Epithelial cell of proximal tubule (primary cell): ENCODE measurements around the gene ST7. TPM values are rescaled to one million over a fixed set of nuclear protein-coding genes. Genes with fewer than 3 reads are reported as not detected.

Experiments used
- DNase-seq: peaks from one replicate; pipeline ENCODE4 v3.0.0-alpha.2; 2011; ENCODE audit warnings: low read depth
- H3K4me3 ChIP-seq: 2 replicates; pipeline ENCODE4 v1.5.1; 2011; ENCODE audit warnings: low read depth, mild to moderate bottlenecking, low read length
- CTCF ChIP-seq: conservative IDR thresholded peaks from 2 replicates; pipeline ENCODE4 v1.5.1; 2012; ENCODE audit warnings: low read depth, mild to moderate bottlenecking, low read length
- total RNA-seq: library from RNA; depleted of rRNA; stranded (reverse); fragments of >200 nt; gene quantifications from 2 replicates; pipeline ENCODE4 v1.2.3, GENCODE V29; 2015

ST7 gene
- total RNA-seq, 1 donor from 2014 or later: 19.4 TPM

GRCh38 chr7:117155694-117156093 is 202.4 kb downstream of the ST7 start:
- H3K4me3 ChIP-seq: no peak overlapping the region
- no peak for TF ChIP-seq CTCF
- no peak for DNase-seq

GRCh38 chr7:117157241-117158209 is 204.2 kb downstream of the ST7 start:
- H3K4me3 ChIP-seq: no peak overlapping the region
- no peak for DNase-seq
- peak; percentile 47 for TF ChIP-seq CTCF

GRCh38 chr7:117158941-117159697 is 205.8 kb downstream of the ST7 start:
- TF ChIP-seq CTCF: no peak
- no peak for DNase-seq
- no peak overlapping the region for H3K4me3 ChIP-seq

GRCh38 chr7:117163101-117163500 is 209.8 kb downstream of the ST7 start:
- TF ChIP-seq CTCF: no peak
- no peak overlapping the region for H3K4me3 ChIP-seq
- no peak for DNase-seq

GRCh38 chr7:117164620-117165019 is 211.3 kb downstream of the ST7 start:
- H3K4me3 ChIP-seq: no peak overlapping the region
- no peak for TF ChIP-seq CTCF
- no peak for DNase-seq

GRCh38 chr7:117165656-117166055 is 212.4 kb downstream of the ST7 start:
- TF ChIP-seq CTCF: no peak
- DNase-seq: no peak
- H3K4me3 ChIP-seq: no peak overlapping the region
